ENCODE data around the gene EPB41.
"Not testable (repeated sequence)": the region's sequence is repeated elsewhere in the genome, so short reads cannot be mapped to it uniquely, and the experiment has no call there.

EPB41 gene

GRCh38 chr1:28982198-28982597, 67.8 kb downstream of the EPB41 start:
- no peak for FAIRE-seq

GRCh38 chr1:28983091-28983490, 68.7 kb downstream of the EPB41 start:
- no peak for FAIRE-seq

- no peak for FAIRE-seq
These were observed 69.3 kb downstream of the EPB41 start for GRCh38 chr1:28983509-28984310.

DNA sequence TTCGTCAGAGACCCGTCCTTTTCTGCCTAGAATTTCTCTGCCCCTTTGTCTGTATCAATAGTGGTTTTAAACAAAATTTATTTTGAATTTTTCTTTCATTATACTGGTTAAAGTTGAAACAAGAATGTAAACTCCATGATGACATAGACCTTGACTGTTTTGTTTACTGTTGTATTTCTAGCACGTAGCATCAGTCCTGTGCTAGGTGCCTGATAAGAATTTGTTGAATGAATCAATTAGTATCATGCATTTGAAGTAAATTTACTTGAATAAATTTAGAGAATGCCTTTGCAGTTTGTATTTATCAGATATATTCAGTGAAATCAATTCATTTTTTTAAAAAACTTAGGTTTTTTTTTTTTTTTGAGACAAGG, 69.9 kb downstream of the EPB41 start:
- no peak for FAIRE-seq

- FAIRE-seq, result no peak
These were observed 71.1 kb downstream of the EPB41 start for GRCh38 chr1:28985427-28985826.

DNA sequence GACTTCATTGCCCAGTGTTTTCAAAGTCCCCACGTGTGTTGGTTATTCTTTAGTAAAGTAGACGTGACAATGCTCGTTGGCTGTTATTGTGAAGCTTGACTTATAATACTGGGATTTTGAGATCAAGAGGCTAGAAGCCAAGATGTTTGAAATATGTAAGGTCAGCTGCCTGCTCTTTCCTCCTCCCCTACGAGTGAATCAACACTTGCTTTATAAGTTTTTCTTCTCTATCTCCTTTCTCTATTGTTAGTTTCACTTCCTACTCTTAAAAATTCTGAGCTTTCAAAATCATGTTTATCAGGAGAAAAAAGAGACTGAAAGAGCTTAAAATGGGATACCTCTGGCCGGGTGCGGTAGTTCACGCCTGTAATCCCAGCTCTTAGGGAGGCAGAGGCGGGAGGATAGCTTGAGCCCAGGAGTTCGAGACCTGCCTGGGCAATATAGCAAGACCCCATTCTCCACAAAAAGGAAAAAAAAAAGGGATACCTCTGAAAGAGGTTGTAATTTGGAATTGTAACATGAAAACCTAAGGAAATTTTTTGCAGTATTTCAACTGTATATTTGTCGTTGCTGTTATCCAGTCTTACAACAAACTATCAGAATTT, 72.0 kb downstream of the EPB41 start:
- no peak for FAIRE-seq

GRCh38 chr1:29002792-29003191, 88.4 kb downstream of the EPB41 start:
- no peak for FAIRE-seq

DNA sequence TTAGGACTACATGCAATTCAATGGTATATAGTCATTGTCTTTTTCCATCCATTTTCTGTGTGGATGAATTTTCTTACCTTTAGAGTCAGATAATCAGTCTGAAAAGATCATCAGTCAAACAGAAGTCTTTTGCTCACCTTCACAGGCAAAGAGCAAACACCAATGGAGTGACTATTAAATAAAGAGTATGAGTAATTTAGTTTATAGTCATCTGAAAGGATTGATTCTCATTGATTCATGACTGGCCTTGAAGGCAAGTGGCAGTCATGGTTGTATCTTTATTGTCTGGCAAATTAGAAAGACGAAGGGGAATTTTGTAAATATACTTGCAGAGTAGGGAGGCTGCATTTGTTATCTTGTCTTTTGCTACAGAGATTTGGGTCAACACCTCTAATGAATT, 89.9 kb downstream of the EPB41 start:
- no peak for FAIRE-seq

DNA sequence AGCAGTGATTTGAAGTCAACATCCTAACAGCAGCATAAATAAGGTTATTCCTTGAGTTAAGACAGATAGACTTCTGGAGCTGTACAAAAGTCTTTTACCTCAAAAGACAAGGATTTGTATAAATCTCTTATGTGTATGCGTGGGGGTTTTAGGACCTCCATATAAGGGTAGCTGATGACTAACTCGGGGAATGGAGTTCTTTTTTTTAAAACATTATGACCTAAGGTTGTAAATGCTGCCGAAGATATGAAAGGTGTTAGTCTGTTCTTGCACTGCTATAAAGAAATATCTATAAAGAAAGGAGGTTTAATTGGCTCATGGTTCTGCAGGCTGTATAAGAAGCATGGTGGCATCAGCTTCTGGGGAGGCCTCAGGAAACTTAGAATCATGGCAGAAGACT, 90.4 kb downstream of the EPB41 start:
- FAIRE-seq, result no peak

GRCh38 chr1:29011775-29012174, 97.4 kb downstream of the EPB41 start:
- no peak for FAIRE-seq

DNA sequence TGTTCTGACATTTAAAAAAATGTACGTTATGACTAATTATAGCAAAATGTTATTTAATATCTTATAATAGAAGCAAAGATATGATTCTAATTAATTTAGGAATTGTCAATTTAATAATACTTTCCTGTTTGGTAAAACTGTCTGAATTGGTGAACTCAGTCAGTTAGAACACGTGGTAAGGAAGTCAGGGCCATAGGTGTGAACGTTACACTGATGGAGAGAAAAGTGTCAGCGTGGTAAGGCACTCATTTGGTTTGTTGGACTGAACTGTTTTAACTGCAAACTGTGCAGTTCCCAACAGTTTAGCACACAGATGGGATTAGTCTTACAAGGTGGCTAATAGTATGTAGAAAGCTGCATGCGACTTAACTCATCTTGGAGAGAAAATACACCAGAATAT, 102.9 kb downstream of the EPB41 start:
- peak; percentile 88 for FAIRE-seq

DNA sequence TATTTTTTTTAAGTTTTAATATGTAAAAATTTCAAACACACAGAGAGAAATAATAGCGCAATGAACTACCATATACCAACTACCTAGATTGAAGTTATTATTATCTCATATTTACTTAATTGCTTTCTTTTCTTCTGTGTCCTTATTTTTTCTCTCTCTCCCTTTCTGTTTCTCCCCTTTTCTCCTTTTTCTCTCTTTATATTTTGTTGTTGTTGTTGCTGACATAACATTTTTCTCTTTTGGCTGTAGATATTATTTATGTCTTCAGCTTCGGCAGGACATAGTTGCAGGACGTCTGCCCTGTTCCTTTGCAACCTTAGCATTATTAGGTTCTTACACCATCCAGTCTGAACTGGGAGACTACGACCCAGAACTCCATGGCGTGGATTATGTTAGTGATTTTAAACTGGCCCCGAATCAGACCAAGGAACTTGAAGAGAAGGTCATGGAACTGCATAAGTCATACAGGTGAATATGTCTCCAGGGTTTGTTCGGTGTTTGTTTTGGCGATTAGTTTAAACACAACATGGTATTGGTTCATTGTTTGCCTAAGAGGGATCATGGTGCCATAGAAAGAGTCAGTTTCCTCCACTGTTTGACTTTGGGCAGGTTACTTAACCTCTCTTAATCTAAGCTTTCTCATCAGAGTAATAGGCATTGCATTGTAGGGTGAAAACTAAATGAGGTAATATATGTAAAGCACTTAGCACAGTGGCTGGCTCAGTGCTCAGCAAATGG, 103.8 kb downstream of the EPB41 start:
- FAIRE-seq, result peak; percentile 17

- no peak for FAIRE-seq
These were observed 108.3 kb downstream of the EPB41 start for GRCh38 chr1:29022620-29023019.

GRCh38 chr1:29029667-29030066, 115.3 kb downstream of the EPB41 start:
- FAIRE-seq, result no peak

DNA sequence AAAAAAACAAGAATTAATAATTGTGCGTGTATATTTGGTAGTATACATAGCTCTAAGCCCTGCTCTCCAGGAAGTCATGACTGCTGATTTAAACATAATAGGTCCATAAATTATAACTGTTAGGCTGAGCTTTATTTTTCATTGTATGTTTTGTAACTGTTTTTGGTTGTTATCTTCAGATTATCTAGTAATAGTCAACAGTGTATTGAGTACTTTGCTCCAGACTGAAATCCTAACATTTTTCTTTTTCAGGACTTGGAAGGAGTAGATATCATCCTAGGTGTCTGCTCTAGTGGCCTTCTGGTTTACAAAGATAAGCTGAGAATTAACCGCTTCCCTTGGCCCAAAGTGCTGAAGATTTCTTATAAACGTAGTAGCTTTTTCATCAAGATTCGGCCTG, 118.5 kb downstream of the EPB41 start:
- no peak for FAIRE-seq

DNA sequence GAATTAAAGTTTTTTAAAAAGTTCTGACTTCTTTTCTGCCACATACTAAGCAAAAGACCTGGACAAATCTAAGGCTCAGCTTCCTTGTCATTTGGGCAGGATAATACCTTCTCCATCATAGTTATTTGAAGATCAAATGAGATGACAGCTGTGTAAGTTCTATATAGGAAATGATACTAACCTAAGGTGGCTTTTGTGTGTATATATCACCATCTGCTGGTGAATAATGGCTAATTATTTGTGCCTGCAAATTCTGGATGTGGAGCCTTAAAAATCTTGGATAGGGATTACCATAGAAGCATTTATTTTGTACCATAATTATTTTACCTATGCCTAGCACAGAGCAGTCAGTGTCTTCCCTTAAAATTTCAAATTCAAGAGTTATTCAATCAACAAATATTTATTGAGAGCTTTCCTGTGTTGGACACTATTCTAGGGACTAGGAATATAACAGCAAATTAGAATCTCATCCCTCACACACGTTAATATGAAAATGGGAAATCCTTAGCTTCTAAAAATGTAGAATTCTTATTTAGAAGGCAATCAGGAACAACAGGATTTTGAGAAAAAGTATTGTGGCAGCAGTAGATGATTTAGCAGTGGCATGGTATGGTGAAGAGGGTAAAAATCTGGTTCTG, 119.6 kb downstream of the EPB41 start:
- FAIRE-seq, result peak; percentile 93

DNA sequence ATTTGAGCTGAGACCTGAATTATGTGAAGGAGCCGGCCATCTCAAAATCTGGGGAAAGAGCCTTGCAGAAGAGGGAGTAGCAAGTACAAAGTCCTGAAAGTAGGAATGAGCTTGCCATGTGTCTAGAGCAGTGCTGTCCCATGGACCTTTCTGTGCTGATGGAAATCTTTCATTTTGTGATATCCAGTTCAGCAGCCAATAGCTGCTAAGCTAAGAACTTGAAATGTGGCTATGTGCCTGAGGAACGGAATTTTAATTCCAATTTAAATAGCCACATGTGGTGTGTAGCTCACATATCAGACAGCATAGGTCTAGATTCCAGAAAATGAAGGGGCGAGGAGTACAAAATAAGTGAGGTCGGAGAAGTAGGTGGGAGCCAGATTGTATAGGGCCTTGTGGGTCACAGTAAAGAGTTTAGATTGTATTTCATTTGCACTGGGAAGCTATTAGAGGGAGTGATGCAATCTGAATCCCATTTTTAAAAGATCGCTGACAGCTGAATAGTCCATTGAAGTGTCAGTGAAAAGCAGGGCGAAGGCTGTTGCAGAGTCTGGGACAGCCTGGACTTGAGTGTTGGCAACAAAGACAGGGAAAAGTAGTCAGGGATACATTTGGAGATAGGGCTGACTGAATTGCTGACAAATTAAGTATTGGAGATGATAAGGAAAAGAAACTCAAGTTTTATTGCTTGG, 129.1 kb downstream of the EPB41 start:
- no peak for FAIRE-seq

DNA sequence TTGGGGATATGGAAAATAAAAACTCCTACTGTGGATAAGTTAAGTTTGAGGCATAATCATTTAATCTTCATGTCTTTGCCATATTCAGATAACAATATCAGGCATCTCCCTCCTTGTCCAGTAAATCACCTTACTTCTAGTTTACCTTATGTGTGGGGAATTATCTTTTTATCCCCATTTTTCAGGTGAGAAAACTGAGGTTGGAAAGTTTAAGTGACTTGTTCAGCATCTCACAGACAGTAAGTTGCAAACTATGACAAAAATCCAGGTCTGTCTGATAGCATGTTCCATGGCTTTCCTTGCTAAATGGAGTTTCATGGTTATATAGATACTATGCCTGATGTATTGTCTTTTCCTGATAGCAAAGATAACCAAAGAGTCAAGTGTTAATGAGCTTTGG, 129.6 kb downstream of the EPB41 start:
- FAIRE-seq, result no peak

GRCh38 chr1:29045663-29046062, 131.3 kb downstream of the EPB41 start:
- not testable (repeated sequence) for FAIRE-seq

- no peak for FAIRE-seq
These were observed 132.8 kb downstream of the EPB41 start for GRCh38 chr1:29047142-29047541.

DNA sequence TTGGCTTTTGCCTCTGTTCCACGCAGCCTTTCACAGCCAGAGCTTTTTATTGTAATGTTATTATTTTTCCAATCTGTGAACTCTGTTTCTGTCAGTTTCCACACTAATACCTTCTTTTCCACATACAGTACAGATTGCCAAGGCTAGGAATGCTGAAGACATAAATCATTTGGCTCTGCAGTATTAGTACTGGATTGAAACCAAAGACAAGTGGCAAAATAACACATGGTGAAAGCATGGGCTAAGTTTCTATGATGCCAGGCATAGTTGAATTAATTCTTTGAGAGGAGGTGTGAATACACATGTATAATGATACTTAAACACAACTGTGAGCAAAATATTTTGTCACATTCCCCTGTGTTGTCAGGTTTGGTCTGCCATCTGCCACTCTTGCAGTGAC, 135.8 kb downstream of the EPB41 start:
- FAIRE-seq, result no peak

- FAIRE-seq, result no peak
These were observed 137.7 kb downstream of the EPB41 start for GRCh38 chr1:29052100-29052499.

GRCh38 chr1:29052941-29053340, 138.6 kb downstream of the EPB41 start:
- no peak for FAIRE-seq
